ENCODE results near the gene RPL36.

- TF ChIP-seq CTCF (IDR thresholded peaks at IDR 0.05) (no peak), EP300 (IDR thresholded peaks at IDR 0.05; ENCODE audit: low read depth) (no peak), POLR2AphosphoS5 (IDR thresholded peaks at IDR 0.05) (no peak)
These were observed 15.4 kb upstream of the RPL36 start for GRCh38 chr19:5674714-5675113.

Measured in transverse colon (tissue), 4 donors.